Mucosa of gallbladder (tissue), 1 donor: ENCODE results near the gene KRT24. TPM values are rescaled to one million over a fixed set of nuclear protein-coding genes. Genes with fewer than 3 reads are reported as not detected.
A peak's percentile ranks its signal among the peaks of the same experiment; 100 is the strongest.

ENCODE experiments used
- DNase-seq: peaks from one replicate; pipeline ENCODE4 v3.0.0-alpha.2; 2020; ENCODE audit warnings: low spot score
- total RNA-seq: library from RNA; stranded (reverse); gene quantifications from one replicate; pipeline ENCODE4 v1.2.1, GENCODE V29; 2021
- donor health status: DM: no; HTN: no; CAD: no.

KRT24 gene
- total RNA-seq, 1 donor from 2014 or later, result 0.17 TPM

GRCh38 chr17:40694584-40694983, 9.0 kb downstream of the KRT24 start:
- peak; percentile 29 for DNase-seq

GRCh38 chr17:40687106-40687505, 16.4 kb downstream of the KRT24 start:
- DNase-seq, result no peak

GRCh38 chr17:40686192-40686591, 17.4 kb downstream of the KRT24 start:
- peak; percentile 59 for DNase-seq

GRCh38 chr17:40680998-40681397, 22.6 kb downstream of the KRT24 start:
- DNase-seq, result no peak

GRCh38 chr17:40679523-40679907, 24.0 kb downstream of the KRT24 start:
- DNase-seq, result no peak

GRCh38 chr17:40678902-40679522, 24.5 kb downstream of the KRT24 start:
- no peak for DNase-seq

GRCh38 chr17:40675905-40676304, 27.6 kb downstream of the KRT24 start:
- DNase-seq, result no peak

GRCh38 chr17:40672654-40673053, 30.9 kb downstream of the KRT24 start:
- no peak for DNase-seq

GRCh38 chr17:40671282-40671681, 32.3 kb downstream of the KRT24 start:
- no peak for DNase-seq

GRCh38 chr17:40666331-40666730, 37.2 kb downstream of the KRT24 start:
- DNase-seq, result no peak

GRCh38 chr17:40664582-40665333, 38.8 kb downstream of the KRT24 start, which contains the start of gene KRT222:
Gene KRT222 (minus strand): TSS chr17:40665177. CDS start chr17:40665099, 78 bp downstream.
- DNase-seq, result no peak

- no peak for DNase-seq
Observed at GRCh38 chr17:40663252-40663651, 40.3 kb downstream of the KRT24 start.

GRCh38 chr17:40659911-40660310, 43.6 kb downstream of the KRT24 start:
- no peak for DNase-seq

- DNase-seq, result no peak
Observed at GRCh38 chr17:40658396-40658795, 45.2 kb downstream of the KRT24 start.

- no peak for DNase-seq
Observed at GRCh38 chr17:40651939-40652338, 51.6 kb downstream of the KRT24 start.

- no peak for DNase-seq
Observed at GRCh38 chr17:40648384-40648968, 55.1 kb downstream of the KRT24 start.

Other genes starting within 250 kb of the KRT24 start
- gene TNS4, start 202.1 kb downstream of the KRT24 start, total RNA-seq, result 0.23 TPM
- gene CCR7, start 138.3 kb downstream of the KRT24 start, total RNA-seq, result 1.3 TPM
- 90.5 TPM for gene SMARCE1, start 55.9 kb downstream of the KRT24 start, total RNA-seq
- 12.7 TPM for gene KRT222, start 38.6 kb downstream of the KRT24 start, total RNA-seq
- not detected for gene KRT25, start 51.6 kb upstream of the KRT24 start, total RNA-seq
- not detected for gene KRT26, start 68.4 kb upstream of the KRT24 start, total RNA-seq
- gene KRT27, start 78.8 kb upstream of the KRT24 start, total RNA-seq, result not detected
- gene KRT28, start 96.2 kb upstream of the KRT24 start, total RNA-seq, result not detected
- 30.1 TPM for gene KRT10, start 118.9 kb upstream of the KRT24 start, total RNA-seq
- not detected for gene KRT12, start 163.5 kb upstream of the KRT24 start, total RNA-seq
- gene KRT20, start 181.5 kb upstream of the KRT24 start, total RNA-seq, result 0.32 TPM
- gene KRT23, start 233.9 kb upstream of the KRT24 start, total RNA-seq, result 7.0 TPM